ENCODE results near the gene MINPP1.

- no peak for TF ChIP-seq CTCF (IDR thresholded peaks at IDR 0.05; ENCODE audit: low read depth, low read length, poor library complexity, severe bottlenecking)
- no peak for TF ChIP-seq EZH2phosphoT487 (IDR thresholded peaks at IDR 0.05; ENCODE audit: borderline replicate concordance, low read length)
Observed at GRCh38 chr10:87552248-87552929, 47.7 kb downstream of the MINPP1 start.
